GM23248 (cell line): ENCODE results near the gene GNS.

Source experiments
- EZH2 ChIP-seq: fragments of 200-600 bp; sonication (generic); IDR thresholded peaks from 2 replicates; pipeline ENCODE4 v1.6.1; 2018; ENCODE audit warnings: antibody characterized with exemption, mild to moderate bottlenecking; ENCODE audit not compliant: insufficient read depth, poor library complexity, severe bottlenecking
- EZH2phosphoT487 ChIP-seq: fragments of 200-600 bp; sonication (generic); IDR thresholded peaks from 2 replicates; pipeline ENCODE4 v1.6.1; 2018; ENCODE audit warnings: antibody characterized with exemption, moderate library complexity, mild to moderate bottlenecking, low read depth; ENCODE audit not compliant: insufficient read depth

DNA sequence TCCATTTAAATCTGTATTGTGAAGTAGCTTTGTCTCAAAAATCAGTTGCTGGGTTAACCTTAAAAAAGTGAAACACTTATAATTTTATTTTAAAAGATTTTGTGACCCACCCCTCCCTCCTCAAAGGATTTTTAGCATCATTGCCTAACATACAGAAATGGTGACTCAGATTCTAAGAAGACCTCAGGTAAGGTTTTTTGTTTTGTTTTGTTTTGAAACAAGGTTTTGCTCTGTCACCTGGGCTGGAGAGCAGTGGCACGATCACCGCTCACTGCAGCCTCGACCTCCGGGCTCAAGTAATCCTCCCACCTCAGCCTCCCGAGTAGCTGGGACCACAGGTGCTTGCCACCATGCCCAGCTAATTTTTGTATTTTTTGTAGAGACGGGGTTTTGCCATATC lies 74.2 kb downstream of the GNS start:
- TF ChIP-seq EZH2 (no peak), EZH2phosphoT487 (no peak)
